ENCODE data around the gene TMCC3.

GRCh38 chr12:94699801-94700200, 49.4 kb upstream of the TMCC3 start:
- TF ChIP-seq CTCF (IDR thresholded peaks at IDR 0.05 in 2 of 3, conservative IDR thresholded peaks at IDR 0.05 in 1 of 3; ENCODE audit: insufficient read depth in 2 of 3, low read depth in 1 of 3, low read length in 3 of 3) = no peak
- no peak for TF ChIP-seq EZH2 (IDR thresholded peaks at IDR 0.05; ENCODE audit: borderline replicate concordance, low read depth, low read length)
- TF ChIP-seq RBBP5 (IDR thresholded peaks at IDR 0.05; ENCODE audit: borderline replicate concordance, insufficient read depth, low read length, poor library complexity, severe bottlenecking) = no peak
- no peak for TF ChIP-seq CEBPB (tag; IDR thresholded peaks at IDR 0.05)
- TF ChIP-seq REST (IDR thresholded peaks at IDR 0.05; ENCODE audit: borderline replicate concordance) = no peak
- TF ChIP-seq REST (CRISPR knock-in tag; IDR thresholded peaks at IDR 0.05; ENCODE audit: low read depth) = no peak
- no peak for TF ChIP-seq ZNF639 (CRISPR knock-in tag; conservative IDR thresholded peaks at IDR 0.05 in 1 of 2, IDR thresholded peaks at IDR 0.05 in 1 of 2)
- no peak for TF ChIP-seq ZNF384 (IDR thresholded peaks at IDR 0.05; ENCODE audit: low read depth, low read length)
- no peak for TF ChIP-seq KAT7 (CRISPR knock-in tag; IDR thresholded peaks at IDR 0.05; ENCODE audit: borderline replicate concordance)
- TF ChIP-seq SPI1 (IDR thresholded peaks at IDR 0.05; ENCODE audit: borderline replicate concordance, low read depth, low read length) = no peak
- no peak for TF ChIP-seq NBN (IDR thresholded peaks at IDR 0.05; ENCODE audit: low read depth)
- TF ChIP-seq HDAC6 (IDR thresholded peaks at IDR 0.05; ENCODE audit: low read depth, low read length) = no peak
- TF ChIP-seq E4F1 (CRISPR knock-in tag; IDR thresholded peaks at IDR 0.05; ENCODE audit: borderline replicate concordance) = no peak
- no peak for TF ChIP-seq CUX1 (CRISPR knock-in tag; IDR thresholded peaks at IDR 0.05)

Measured in K562 (cell line).